Astrocyte of the cerebellum (primary cell): ENCODE data around the gene PAX9.

ENCODE experiments used
- DNase-seq: peaks from one replicate; pipeline ENCODE4 v3.0.0-alpha.2; 2011; ENCODE audit warnings: low read depth
- H3K4me3 ChIP-seq: 2 replicates; pipeline ENCODE4 v1.5.1; 2011; ENCODE audit warnings: mild to moderate bottlenecking, low read depth, low read length, moderate library complexity
- CTCF ChIP-seq: IDR thresholded peaks from 2 replicates; pipeline ENCODE4 v1.5.1; 2012; ENCODE audit warnings: low read length, low read depth, moderate library complexity, mild to moderate bottlenecking; ENCODE audit errors: missing control alignments
- in situ Hi-C: cut with HindIII; loops from 2 replicates; pipeline ENCODE4 v1.10.0; 2017; ENCODE audit warnings: low sequenced_read_pairs

Gene PAX9

GRCh38 chr14:36720657-36721056 is 59.0 kb downstream of the PAX9 start:
- in situ Hi-C loops, result no loop called here
- no peak for DNase-seq
- TF ChIP-seq CTCF, result no peak
- H3K4me3 ChIP-seq, result no peak overlapping the region

- in situ Hi-C loops, result no loop called here
- no peak overlapping the region for H3K4me3 ChIP-seq
- no peak for DNase-seq
- no peak for TF ChIP-seq CTCF
These were observed 60.2 kb downstream of the PAX9 start for GRCh38 chr14:36721877-36722276.

GRCh38 chr14:36723530-36723929 is 61.9 kb downstream of the PAX9 start:
- no peak for DNase-seq
- TF ChIP-seq CTCF, result no peak
- in situ Hi-C loops, result no loop called here
- no peak overlapping the region for H3K4me3 ChIP-seq

GRCh38 chr14:36724162-36724561 is 62.5 kb downstream of the PAX9 start:
- in situ Hi-C loops, result no loop called here
- no peak overlapping the region for H3K4me3 ChIP-seq
- no peak for TF ChIP-seq CTCF
- no peak for DNase-seq

- H3K4me3 ChIP-seq, result no peak overlapping the region
- in situ Hi-C loops, result no loop called here
- no peak for TF ChIP-seq CTCF
- DNase-seq, result no peak
These were observed 64.5 kb downstream of the PAX9 start for GRCh38 chr14:36726128-36726527.
